Cardiac muscle cell (in vitro differentiated cells and primary cell): ENCODE measurements around the gene TSTD2. TPM values are rescaled to one million over a fixed set of nuclear protein-coding genes. Genes with fewer than 3 reads are reported as not detected.

ENCODE experiments used
- DNase-seq, 2 donors: peaks; one replicate each; pipeline versions ENCODE4 v3.0.0 to v3.0.0-alpha.2; 2010 to 2017; ENCODE audit warnings: low read depth in 1 of 2, low spot score in 1 of 2
- H3K27ac ChIP-seq: fragments of 200-600 bp; sonication (generic); 2 replicates; pipeline ENCODE4 v1.5.1; 2016
- H3K27me3 ChIP-seq: fragments of 200-600 bp; sonication (generic); 2 replicates; pipeline ENCODE4 v1.6.0; 2016; ENCODE audit warnings: control low read depth
- H3K36me3 ChIP-seq: fragments of 200-600 bp; sonication (generic); 2 replicates; pipeline ENCODE4 v1.5.1; 2016; ENCODE audit warnings: control low read depth
- H3K4me1 ChIP-seq: fragments of 200-600 bp; sonication (generic); 2 replicates; pipeline ENCODE4 v1.8.1; 2017; ENCODE audit warnings: low read depth, mild to moderate bottlenecking, mixed run types
- H3K4me3 ChIP-seq: fragments of 200-600 bp; sonication (generic); 2 replicates; pipeline ENCODE4 v1.5.1; 2016; ENCODE audit warnings: mild to moderate bottlenecking
- H3K9me3 ChIP-seq: fragments of 200-600 bp; sonication (generic); 2 replicates; pipeline ENCODE4 v1.5.1; 2017; ENCODE audit warnings: low read depth, mild to moderate bottlenecking, control low read depth
- CTCF ChIP-seq: IDR thresholded peaks from 2 replicates; pipeline ENCODE4 v1.5.1; 2012; ENCODE audit warnings: low read depth, mild to moderate bottlenecking, low read length
- polyA plus RNA-seq: library from polyadenylated mRNA; unstranded; fragments of >200 nt; fragmentation: Nextera tagmentation; extraction: Ambion mirVana; gene quantifications from 2 replicates; pipeline ENCODE4 v1.2.1, GENCODE V29; 2016
- total RNA-seq: library from RNA; depleted of rRNA; stranded (reverse); fragments of >200 nt; gene quantifications from 2 replicates; pipeline ENCODE4 v1.2.3, GENCODE V29; 2016

Gene TSTD2
- total and polyA plus RNA-seq, 2 experiments from 2014 or later: 17.2 to 25.9 TPM

GRCh38 chr9:97556721-97557605, 76.2 kb downstream of the TSTD2 start:
- no peaks in the 10 kb centered on the region for H3K4me1 ChIP-seq
- H3K27me3 ChIP-seq: no peaks in the 10 kb centered on the region
- H3K27ac ChIP-seq: peak overlapping the region; percentile 39
- TF ChIP-seq CTCF: no peak
- H3K36me3 ChIP-seq: peaks cover 32% of the 10 kb centered on the region
- peak in 1 of 2 donors; percentile 39 for DNase-seq
- no peaks in the 10 kb centered on the region for H3K9me3 ChIP-seq
- no peak overlapping the region for H3K4me3 ChIP-seq

- Histone ChIP-seq H3K27me3 (no peaks in the 10 kb centered on the region), H3K4me1 (no peaks in the 10 kb centered on the region), H3K9me3 (no peaks in the 10 kb centered on the region), H3K4me3 (no peak overlapping the region), H3K27ac (peak overlapping the region; percentile 39), H3K36me3 (peaks cover 28% of the 10 kb centered on the region)
- no peak for TF ChIP-seq CTCF
- no peak for DNase-seq
Observed at GRCh38 chr9:97556036-97556720, 77.0 kb downstream of the TSTD2 start.

GRCh38 chr9:97555164-97555563, 78.0 kb downstream of the TSTD2 start:
- Histone ChIP-seq H3K9me3 (no peaks in the 10 kb centered on the region), H3K27me3 (no peaks in the 10 kb centered on the region), H3K27ac (no peak overlapping the region), H3K36me3 (peaks cover 28% of the 10 kb centered on the region), H3K4me1 (no peaks in the 10 kb centered on the region), H3K4me3 (no peak overlapping the region)
- no peak for TF ChIP-seq CTCF
- peak in 1 of 2 donors; percentile 91 for DNase-seq

GRCh38 chr9:97554566-97555075, 78.5 kb downstream of the TSTD2 start:
- Histone ChIP-seq H3K27me3 (no peaks in the 10 kb centered on the region), H3K4me3 (no peak overlapping the region), H3K9me3 (no peaks in the 10 kb centered on the region), H3K36me3 (peaks cover 28% of the 10 kb centered on the region), H3K27ac (peak overlapping the region; percentile 48), H3K4me1 (no peaks in the 10 kb centered on the region)
- DNase-seq: no peak
- no peak for TF ChIP-seq CTCF

GRCh38 chr9:97553841-97554240, 79.3 kb downstream of the TSTD2 start:
- Histone ChIP-seq H3K4me1 (no peaks in the 10 kb centered on the region), H3K9me3 (no peaks in the 10 kb centered on the region), H3K4me3 (no peak overlapping the region), H3K27me3 (no peaks in the 10 kb centered on the region), H3K27ac (no peak overlapping the region), H3K36me3 (peaks cover 34% of the 10 kb centered on the region)
- no peak for DNase-seq
- no peak for TF ChIP-seq CTCF
